ENCODE measurements around the gene AGPAT2.

The AGPAT2 gene

GRCh38 chr9:136685790-136686533 lies 1.3 kb downstream of the AGPAT2 start:
- DNase-seq, result no peak

- no peak for DNase-seq
These were observed 2.0 kb downstream of the AGPAT2 start for GRCh38 chr9:136685216-136685615.

- DNase-seq, result no peak
These were observed 2.5 kb downstream of the AGPAT2 start for GRCh38 chr9:136684799-136685198.

- DNase-seq, result no peak
These were observed 2.9 kb downstream of the AGPAT2 start for GRCh38 chr9:136684339-136684738.

GRCh38 chr9:136683755-136684154 lies 3.5 kb downstream of the AGPAT2 start:
- DNase-seq, result no peak

- no peak for DNase-seq
These were observed 4.0 kb downstream of the AGPAT2 start for GRCh38 chr9:136683173-136683745.

- DNase-seq, result no peak
These were observed 4.5 kb downstream of the AGPAT2 start for GRCh38 chr9:136682710-136683109.

- DNase-seq, result no peak
These were observed 5.1 kb downstream of the AGPAT2 start for GRCh38 chr9:136681945-136682699.

- no peak for DNase-seq
These were observed 6.2 kb downstream of the AGPAT2 start for GRCh38 chr9:136681029-136681428.

- DNase-seq, result no peak
These were observed 7.8 kb downstream of the AGPAT2 start for GRCh38 chr9:136679431-136679941.

- no peak for DNase-seq
These were observed 8.6 kb downstream of the AGPAT2 start for GRCh38 chr9:136678624-136679023.

GRCh38 chr9:136678034-136678433 lies 9.2 kb downstream of the AGPAT2 start:
- no peak for DNase-seq

GRCh38 chr9:136676920-136677686 lies 10.2 kb downstream of the AGPAT2 start:
- no peak for DNase-seq

- no peak for DNase-seq
These were observed 10.9 kb downstream of the AGPAT2 start for GRCh38 chr9:136676297-136676794.

GRCh38 chr9:136675477-136676296 lies 11.6 kb downstream of the AGPAT2 start:
- no peak for DNase-seq

GRCh38 chr9:136674786-136675349 lies 12.4 kb downstream of the AGPAT2 start:
- no peak for DNase-seq

- no peak for DNase-seq
These were observed 13.1 kb downstream of the AGPAT2 start for GRCh38 chr9:136673975-136674785.

GRCh38 chr9:136673088-136673974 lies 13.9 kb downstream of the AGPAT2 start:
- DNase-seq, result no peak

- DNase-seq, result no peak
These were observed 14.7 kb downstream of the AGPAT2 start for GRCh38 chr9:136672431-136673087.
